Prostate gland (tissue), 2 donors: ENCODE data around the gene KAT2A.

Experiments
- CTCF ChIP-seq, 4 experiments: fragments of 200-600 bp in 2 of 4; fragments of 450-650 bp in 2 of 4; sonication (generic) in 2 of 4; IDR thresholded peaks; 1 replicate in 3 of 4; 2 replicates in 1 of 4; pipeline ENCODE4 v1.5.1; 2016 to 2019; ENCODE audit warnings: antibody characterized with exemption in 4 of 4, mild to moderate bottlenecking in 2 of 4, moderate library complexity in 2 of 4
- POLR2A ChIP-seq: fragments of 450-650 bp; IDR thresholded peaks from one replicate; pipeline ENCODE4 v1.6.1; 2016; ENCODE audit warnings: antibody characterized with exemption, mild to moderate bottlenecking

- TF ChIP-seq POLR2A (no peak), CTCF (IDR thresholded peaks at IDR 0.05) (no peak)
Measured at GRCh38 chr17:42126836-42127235, 5.7 kb upstream of the KAT2A start.
